Measurements from ENCODE around the gene EPHA8. TPM values are rescaled to one million over a fixed set of nuclear protein-coding genes. Genes with fewer than 3 reads are reported as not detected.
A peak's percentile ranks its signal among the peaks of the same experiment; 100 is the strongest.

EPHA8 gene
- total RNA-seq, 2 donors from 2014 or later, result not detected

DNA sequence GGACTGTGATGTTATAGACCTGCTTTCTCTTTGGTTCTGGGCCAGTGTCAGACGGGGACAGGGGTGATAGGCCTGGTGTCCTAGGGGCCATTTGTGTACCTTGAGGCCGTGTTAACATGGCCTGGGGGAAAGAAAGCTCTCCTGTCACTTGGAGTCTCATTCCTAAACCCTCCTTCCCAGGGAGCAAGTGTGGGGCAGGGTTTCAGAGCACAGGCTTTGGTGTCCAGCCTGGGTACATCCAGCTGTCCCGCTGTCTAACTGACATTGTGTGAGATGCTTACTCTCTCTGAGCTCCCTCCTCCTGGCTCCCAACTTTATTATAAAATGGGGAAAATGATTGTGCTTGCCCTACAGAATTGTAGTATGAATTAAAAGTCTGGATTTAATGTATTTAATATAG, 32.6 kb upstream of the EPHA8 start:
- Histone ChIP-seq H3K36me3 (peaks cover 22% of the 10 kb centered on the region), H3K27ac (peak overlapping the region; percentile 9 to 55), H3K9me3 (no peaks in the 10 kb centered on the region), H3K27me3 (no peaks in the 10 kb centered on the region), H3K4me1 (peaks cover 0 to 27% of the 10 kb centered on the region in 2 donors), H3K4me3 (no peak overlapping the region)
- TF ChIP-seq, protein P1, sequence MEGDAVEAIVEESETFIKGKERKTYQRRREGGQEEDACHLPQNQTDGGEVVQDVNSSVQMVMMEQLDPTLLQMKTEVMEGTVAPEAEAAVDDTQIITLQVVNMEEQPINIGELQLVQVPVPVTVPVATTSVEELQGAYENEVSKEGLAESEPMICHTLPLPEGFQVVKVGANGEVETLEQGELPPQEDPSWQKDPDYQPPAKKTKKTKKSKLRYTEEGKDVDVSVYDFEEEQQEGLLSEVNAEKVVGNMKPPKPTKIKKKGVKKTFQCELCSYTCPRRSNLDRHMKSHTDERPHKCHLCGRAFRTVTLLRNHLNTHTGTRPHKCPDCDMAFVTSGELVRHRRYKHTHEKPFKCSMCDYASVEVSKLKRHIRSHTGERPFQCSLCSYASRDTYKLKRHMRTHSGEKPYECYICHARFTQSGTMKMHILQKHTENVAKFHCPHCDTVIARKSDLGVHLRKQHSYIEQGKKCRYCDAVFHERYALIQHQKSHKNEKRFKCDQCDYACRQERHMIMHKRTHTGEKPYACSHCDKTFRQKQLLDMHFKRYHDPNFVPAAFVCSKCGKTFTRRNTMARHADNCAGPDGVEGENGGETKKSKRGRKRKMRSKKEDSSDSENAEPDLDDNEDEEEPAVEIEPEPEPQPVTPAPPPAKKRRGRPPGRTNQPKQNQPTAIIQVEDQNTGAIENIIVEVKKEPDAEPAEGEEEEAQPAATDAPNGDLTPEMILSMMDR (IDR thresholded peaks at IDR 0.05), result no peak
- DNase-seq (ENCODE audit: low spot score), result no peak

- H3K27me3 ChIP-seq, result no peaks in the 10 kb centered on the region
- DNase-seq (ENCODE audit: low spot score), result no peak
- no peaks in the 10 kb centered on the region for H3K9me3 ChIP-seq
- TF ChIP-seq, protein P1 (IDR thresholded peaks at IDR 0.05), result no peak
- H3K4me1 ChIP-seq, result peaks cover 0 to 27% of the 10 kb centered on the region in 2 donors
- no peak overlapping the region for H3K27ac ChIP-seq
- H3K36me3 ChIP-seq, result peaks cover 16% of the 10 kb centered on the region
- no peak overlapping the region for H3K4me3 ChIP-seq
Observed at GRCh38 chr1:22531251-22531650, 32.0 kb upstream of the EPHA8 start.

- Histone ChIP-seq H3K4me3 (no peak overlapping the region), H3K27ac (no peak overlapping the region), H3K9me3 (no peaks in the 10 kb centered on the region), H3K36me3 (no peaks in the 10 kb centered on the region), H3K27me3 (no peaks in the 10 kb centered on the region), H3K4me1 (peaks cover 0 to 27% of the 10 kb centered on the region in 2 donors)
- no peak for DNase-seq (ENCODE audit: low spot score)
- TF ChIP-seq, protein P1 (IDR thresholded peaks at IDR 0.05), result no peak
Observed at GRCh38 chr1:22533244-22533895, 29.9 kb upstream of the EPHA8 start.

GRCh38 chr1:22534951-22535350, 28.3 kb upstream of the EPHA8 start:
- Histone ChIP-seq H3K4me3 (no peak overlapping the region), H3K4me1 (peaks cover 0 to 24% of the 10 kb centered on the region in 2 donors), H3K9me3 (no peaks in the 10 kb centered on the region), H3K27ac (no peak overlapping the region), H3K27me3 (no peaks in the 10 kb centered on the region), H3K36me3 (no peaks in the 10 kb centered on the region)
- no peak for DNase-seq (ENCODE audit: low spot score)
- TF ChIP-seq, protein P1 (IDR thresholded peaks at IDR 0.05), result no peak

GRCh38 chr1:22535399-22535798, 27.9 kb upstream of the EPHA8 start:
- no peaks in the 10 kb centered on the region for H3K36me3 ChIP-seq
- H3K4me1 ChIP-seq, result peaks cover 0 to 19% of the 10 kb centered on the region in 2 donors
- no peaks in the 10 kb centered on the region for H3K9me3 ChIP-seq
- no peaks in the 10 kb centered on the region for H3K27me3 ChIP-seq
- TF ChIP-seq, protein P1 (IDR thresholded peaks at IDR 0.05), result no peak
- DNase-seq (ENCODE audit: low spot score), result no peak
- H3K27ac ChIP-seq, result no peak overlapping the region
- no peak overlapping the region for H3K4me3 ChIP-seq

DNA sequence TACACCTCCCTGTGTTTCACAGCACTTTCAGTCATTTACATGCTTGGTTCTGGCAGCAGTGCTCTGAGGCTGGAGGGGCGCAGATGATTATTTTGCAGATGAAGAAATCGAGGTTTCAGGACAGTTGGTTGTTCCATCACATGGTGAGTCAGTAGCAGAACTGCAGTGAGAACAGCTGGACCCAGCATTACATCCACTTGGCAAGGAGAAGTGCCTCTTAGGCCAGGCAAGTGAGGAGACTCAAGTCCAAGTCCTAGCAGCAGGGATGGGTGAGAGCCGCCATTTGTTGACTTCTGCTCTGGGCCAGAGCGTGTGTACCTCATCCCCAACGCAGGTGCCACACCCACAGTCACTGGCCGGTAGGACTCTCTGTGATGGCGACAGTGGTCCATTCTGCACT, 26.8 kb upstream of the EPHA8 start:
- H3K9me3 ChIP-seq, result no peaks in the 10 kb centered on the region
- H3K36me3 ChIP-seq, result no peaks in the 10 kb centered on the region
- peaks cover 0 to 8% of the 10 kb centered on the region in 2 donors for H3K4me1 ChIP-seq
- DNase-seq (ENCODE audit: low spot score), result no peak
- H3K4me3 ChIP-seq, result no peak overlapping the region
- H3K27me3 ChIP-seq, result no peaks in the 10 kb centered on the region
- TF ChIP-seq, protein P1 (IDR thresholded peaks at IDR 0.05), result no peak
- no peak overlapping the region for H3K27ac ChIP-seq

All from right atrium auricular region (tissue), 2 donors.